HCT116 (cell line): ENCODE measurements around the gene SYNE2. TPM values are rescaled to one million over a fixed set of nuclear protein-coding genes. Genes with fewer than 3 reads are reported as not detected.

Source experiments
- ATAC-seq: fragments of 200-7000 bp; cut with Tn5 transposase; 2 replicates; pipeline ENCODE4 v1.9.1; 2020; ENCODE audit warnings: mild to moderate bottlenecking, moderate library complexity
- BruUV-seq: library from RNA; stranded (reverse); fragments of 400-500 nt; replicated peaks from 2 replicates; lab custom pipeline; 2021; lab: Mats Ljungman, UMichigan
- CTCF ChIA-PET: fragments of 300-600 bp; sonication (Branson Sonifier 250); formaldehyde crosslinking; loops from one replicate; lab custom pipeline; 2021; ENCODE audit warnings: antibody characterized with exemption; lab: Charles Lee
- POLR2A ChIA-PET: fragments of 300-600, 350-600 bp; sonication (Branson Sonifier 250); formaldehyde crosslinking; loops from one replicate; lab custom pipeline; 2021; ENCODE audit warnings: antibody characterized with exemption; lab: Charles Lee
- RAD21 ChIA-PET, 2 experiments: fragments of 300-600 bp; sonication (Branson Sonifier 250); formaldehyde crosslinking; loops; one replicate each; lab custom pipeline; 2023; ENCODE audit warnings: low total read pairs in 2 of 2; ENCODE audit not compliant: uncharacterized antibody in 2 of 2, unreplicated experiment in 2 of 2, low non-redundant PET in 1 of 2; lab: Charles Lee
- DNase-seq: peaks from one replicate; pipeline ENCODE4 v3.0.0-alpha.2; 2010; ENCODE audit warnings: low read depth, low spot score
- H2AFZ ChIP-seq: fragments of 200-600 bp; shearing (Covaris generic), sonication (generic); 2 replicates; pipeline ENCODE4 v1.6.1; 2017; ENCODE audit warnings: low read depth, mixed run types, mixed read lengths, antibody characterized with exemption, low read length; ENCODE audit not compliant: poor library complexity, severe bottlenecking
- H3K27ac ChIP-seq: 2 replicates; pipeline ENCODE4 v1.5.1; 2012; ENCODE audit warnings: low read depth, low read length
- H3K27me3 ChIP-seq: fragments of 200-600 bp; sonication (generic); 2 replicates; pipeline ENCODE4 v1.6.1; 2016; ENCODE audit warnings: mixed run types, low read length, mixed read lengths; ENCODE audit not compliant: insufficient read depth
- H3K36me3 ChIP-seq, 2 experiments: fragments of 200-500 bp in 1 of 2; fragments of 200-600 bp in 1 of 2; sonication (Bioruptor generic) in 1 of 2; sonication (generic) in 1 of 2; 2 replicates each; pipeline versions ENCODE4 v1.5.1 to v1.6.1; 2014 to 2016; ENCODE audit warnings: low read length in 2 of 2, inconsistent platforms in 1 of 2, mixed read lengths in 1 of 2, mixed run types in 1 of 2; ENCODE audit not compliant: insufficient read depth in 2 of 2, control insufficient read depth in 1 of 2
- H3K4me1 ChIP-seq, 2 experiments: fragments of 200-600 bp in 1 of 2; sonication (generic) in 1 of 2; 2 replicates each; pipeline versions ENCODE4 v1.5.1 to v1.6.1; 2012 to 2017; ENCODE audit warnings: low read length in 2 of 2, inconsistent platforms in 1 of 2, mild to moderate bottlenecking in 1 of 2, mixed read lengths in 1 of 2, mixed run types in 1 of 2, moderate library complexity in 1 of 2; ENCODE audit not compliant: insufficient read depth in 2 of 2, control insufficient read depth in 1 of 2
- H3K4me2 ChIP-seq: fragments of 200-600 bp; sonication (generic); 2 replicates; pipeline ENCODE4 v1.6.1; 2017; ENCODE audit warnings: mixed run types, low read length, mixed read lengths
- H3K4me3 ChIP-seq, 2 experiments: fragments of 200-600 bp in 1 of 2; sonication (generic) in 1 of 2; replicated peaks in 1 of 2; 2 replicates each; pipeline ENCODE4 v1.5.1; 2011 to 2016; ENCODE audit warnings: low read length in 2 of 2, control low read depth in 1 of 2, low read depth in 1 of 2, mild to moderate bottlenecking in 1 of 2, mixed read lengths in 1 of 2, mixed run types in 1 of 2
- H3K79me2 ChIP-seq: fragments of 200-600 bp; sonication (generic); 2 replicates; pipeline ENCODE4 v1.6.1; 2017; ENCODE audit warnings: mild to moderate bottlenecking, mixed run types, low read length, moderate library complexity, mixed read lengths; ENCODE audit not compliant: insufficient read depth
- H3K9ac ChIP-seq: fragments of 200-600 bp; sonication (generic); 2 replicates; pipeline ENCODE4 v1.6.1; 2016; ENCODE audit warnings: low read length, mixed read lengths
- H3K9me2 ChIP-seq: fragments of 200-600 bp; sonication (generic), shearing (Covaris generic); 2 replicates; pipeline ENCODE4 v1.6.1; 2017; ENCODE audit warnings: mixed run types, mild to moderate bottlenecking, moderate library complexity; ENCODE audit not compliant: insufficient read depth
- H3K9me3 ChIP-seq, 2 experiments: fragments of 200-500 bp in 1 of 2; fragments of 200-600 bp in 1 of 2; sonication (Bioruptor generic) in 1 of 2; sonication (generic) in 1 of 2; 2 replicates each; pipeline ENCODE4 v1.6.1; 2014 to 2017; ENCODE audit warnings: low read length in 2 of 2, mixed read lengths in 2 of 2, inconsistent platforms in 1 of 2, low read depth in 1 of 2, mild to moderate bottlenecking in 1 of 2, mixed run types in 1 of 2, moderate library complexity in 1 of 2; ENCODE audit not compliant: control insufficient read depth in 1 of 2, insufficient read depth in 1 of 2
- H4K20me1 ChIP-seq: fragments of 200-600 bp; sonication (generic), shearing (Covaris generic); 2 replicates; pipeline ENCODE4 v1.6.1; 2017; ENCODE audit warnings: mixed run types, mild to moderate bottlenecking, moderate library complexity; ENCODE audit not compliant: insufficient read depth
- CTCF ChIP-seq, 3 experiments: fragments of 200-600 bp in 1 of 3; sonication (generic) in 1 of 3; IDR thresholded peaks in 2 of 3; conservative IDR thresholded peaks in 1 of 3; 2 replicates each; pipeline ENCODE4 v1.5.1; 2012 to 2017; ENCODE audit warnings: low read depth in 2 of 3, low read length in 2 of 3, antibody characterized with exemption in 1 of 3, borderline replicate concordance in 1 of 3, control low read depth in 1 of 3, mild to moderate bottlenecking in 1 of 3, mixed read lengths in 1 of 3, mixed run types in 1 of 3, moderate library complexity in 1 of 3; ENCODE audit not compliant: insufficient read depth in 1 of 3
- EGR1 ChIP-seq: IDR thresholded peaks from 2 replicates; pipeline ENCODE4 v1.6.1; 2012; ENCODE audit warnings: low read depth
- JUND ChIP-seq: IDR thresholded peaks from 2 replicates; pipeline ENCODE4 v1.6.1; 2012
- RAD21 ChIP-seq: IDR thresholded peaks from 2 replicates; pipeline ENCODE4 v1.6.1; 2012; ENCODE audit warnings: low read depth, mild to moderate bottlenecking
- TCF7L2 ChIP-seq: IDR thresholded peaks from 2 replicates; pipeline ENCODE4 v1.7.0; 2011; ENCODE audit warnings: borderline replicate concordance, inconsistent platforms; ENCODE audit not compliant: insufficient read depth, insufficient read length; ENCODE audit errors: extremely low read depth
- YY1 ChIP-seq: IDR thresholded peaks from 2 replicates; pipeline ENCODE4 v1.6.1; 2011; ENCODE audit warnings: low read length, low read depth, moderate library complexity, mild to moderate bottlenecking; ENCODE audit not compliant: insufficient replicate concordance; ENCODE audit errors: extremely low read depth
- ZBTB33 ChIP-seq: IDR thresholded peaks from 2 replicates; pipeline ENCODE4 v1.6.1; 2011; ENCODE audit warnings: mild to moderate bottlenecking, low read length, moderate library complexity; ENCODE audit not compliant: insufficient replicate concordance; ENCODE audit errors: extremely low read depth
- ZFX ChIP-seq: fragments of 450-650 bp; IDR thresholded peaks from 2 replicates; pipeline ENCODE4 v1.6.1; 2017
- intact Hi-C: fragments of 100-400 bp; cut with micrococcal nuclease; formaldehyde crosslinking; loops from 2 replicates; pipeline ENCODE4 v1.10.0; 2022
- total RNA-seq: library from RNA; stranded (reverse); gene quantifications from one replicate; pipeline ENCODE4 v1.2.1, GENCODE V29; 2021; ENCODE audit not compliant: unreplicated experiment
- TF ChIP-seq, protein P1 (sequence below): IDR thresholded peaks from 2 replicates; pipeline ENCODE4 v1.6.1; 2012

SYNE2 gene
- total RNA-seq, 1 experiment from 2014 or later = 28.8 TPM

GRCh38 chr14:64060648-64061096 lies 207.9 kb downstream of the SYNE2 start:
- Histone ChIP-seq H3K9me3 (no peaks in the 10 kb centered on the region), H3K4me2 (peak overlapping the region; percentile 24), H3K27ac (no peak overlapping the region), H3K36me3 (no peaks in the 10 kb centered on the region), H3K4me3 (no peak overlapping the region), H3K79me2 (no peaks in the 10 kb centered on the region), H3K9ac (no peak overlapping the region), H3K4me1 (peaks cover 18% of the 10 kb centered on the region in 2 experiments), H2AFZ (no peak overlapping the region), H3K9me2 (no peaks in the 10 kb centered on the region), H3K27me3 (no peaks in the 10 kb centered on the region), H4K20me1 (no peaks in the 10 kb centered on the region)
- DNase-seq (peak; percentile 29), ATAC-seq (peak; percentile 97)
- POLR2A ChIA-PET = no interaction called here
- BruUV-seq = no TSS peak
- RAD21 ChIA-PET = no interaction called here
- TF ChIP-seq CTCF (IDR thresholded peaks at IDR 0.05 in 2 of 3, conservative IDR thresholded peaks at IDR 0.05 in 1 of 3; ENCODE audit: borderline replicate concordance in 1 of 3, insufficient read depth in 1 of 3, low read depth in 2 of 3, low read length in 2 of 3) = peak in 2 of 3 experiments; percentile 73 to 74; a peak in 4 of 6 replicates
- TF ChIP-seq EGR1 = no peak
- peak; percentile 47; the same call in 1 of the 2 replicates for TF ChIP-seq RAD21
- TF ChIP-seq YY1 = no peak
- CTCF ChIA-PET = interaction anchor here (1.1 to 1.3 kb wide), 2 partner anchors 9 to 235 kb away, joined by 3 read pairs; no protein-coding TSS in a partner anchor
- intact Hi-C loops = no loop called here

- Histone ChIP-seq H3K79me2 (no peaks in the 10 kb centered on the region), H3K27me3 (no peaks in the 10 kb centered on the region), H3K4me1 (peaks cover 18% of the 10 kb centered on the region in 2 experiments), H3K9me2 (no peaks in the 10 kb centered on the region), H3K4me3 (no peak overlapping the region), H3K27ac (no peak overlapping the region), H3K9ac (no peak overlapping the region), H3K4me2 (peak overlapping the region; percentile 24)
- BruUV-seq = no TSS peak
- ChIA-PET RAD21 (no interaction called here), CTCF (interaction anchor here (1.3 kb wide), 1 partner anchor 9 kb away, joined by 3 read pairs; no protein-coding TSS in a partner anchor)
- intact Hi-C loops = no loop called here
- no peak; the same call in 1 of the 2 replicates for ATAC-seq
- TF ChIP-seq ZBTB33 (no peak), JUND (no peak), ZFX (no peak), TCF7L2 (no peak)
- TF ChIP-seq, protein P1, sequence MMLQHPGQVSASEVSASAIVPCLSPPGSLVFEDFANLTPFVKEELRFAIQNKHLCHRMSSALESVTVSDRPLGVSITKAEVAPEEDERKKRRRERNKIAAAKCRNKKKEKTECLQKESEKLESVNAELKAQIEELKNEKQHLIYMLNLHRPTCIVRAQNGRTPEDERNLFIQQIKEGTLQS = no peak
- TF ChIP-seq, all 23 proteins: peak for 0
- H3K9me3 ChIP-seq = no peaks in the 10 kb centered on the region
- no peaks in the 10 kb centered on the region for H4K20me1 ChIP-seq
- POLR2A ChIA-PET = no interaction called here
- H2AFZ ChIP-seq = no peak overlapping the region
- H3K36me3 ChIP-seq = no peaks in the 10 kb centered on the region
- no peak for DNase-seq
Observed at GRCh38 chr14:64061115-64061514, 208.3 kb downstream of the SYNE2 start.
